Sigmoid colon (tissue), 4 donors: Measurements from ENCODE around the gene EHBP1L1.

Source experiments
- CTCF ChIP-seq, 4 experiments: fragments of 450-650 bp in 3 of 4; fragments of 200-600 bp in 1 of 4; IDR thresholded peaks; one replicate each; pipeline ENCODE4 v1.5.1; 2016 to 2019; ENCODE audit warnings: antibody characterized with exemption in 4 of 4, mild to moderate bottlenecking in 3 of 4, moderate library complexity in 2 of 4
- POLR2AphosphoS5 ChIP-seq, 4 donors: sonication (generic); formaldehyde crosslinking; IDR thresholded peaks; one replicate each; pipeline ENCODE4 v1.6.1; 2017; ENCODE audit warnings: antibody characterized with exemption in 4 of 4

DNA sequence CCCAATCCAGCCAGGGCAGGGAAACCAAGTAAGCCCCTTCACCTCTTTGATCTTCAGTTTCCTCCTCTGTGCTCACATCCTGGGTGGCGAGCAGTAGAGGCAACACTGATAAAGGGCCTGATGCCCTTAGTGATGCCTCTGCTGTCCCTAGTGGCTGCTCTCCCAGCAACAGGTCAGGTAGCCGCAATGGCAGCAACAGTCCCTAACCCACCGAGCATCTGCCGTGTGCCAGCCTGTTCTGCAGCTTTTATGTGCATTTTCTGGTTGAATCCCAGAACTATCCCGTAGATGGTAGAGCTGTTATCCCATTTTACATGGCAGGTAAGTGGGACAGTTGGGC, 45.7 kb upstream of the EHBP1L1 start:
- TF ChIP-seq POLR2AphosphoS5 (IDR thresholded peaks at IDR 0.05) (no peak), CTCF (IDR thresholded peaks at IDR 0.05) (no peak)
